C4-2B (cell line): ENCODE data around the gene EVC.

Experiments
- CTCF ChIP-seq: fragments of 450-650 bp; conservative IDR thresholded peaks from 2 replicates; pipeline ENCODE4 v1.5.1; 2017; ENCODE audit warnings: mild to moderate bottlenecking
- ZFX ChIP-seq: fragments of 450-650 bp; IDR thresholded peaks from 2 replicates; pipeline ENCODE4 v1.6.1; 2017

GRCh38 chr4:5757091-5757490 is 46.1 kb downstream of the EVC start:
- TF ChIP-seq CTCF (no peak), ZFX (no peak)
